ENCODE measurements around the gene RALGDS.
"Not testable (repeated sequence)": the region's sequence is repeated elsewhere in the genome, so short reads cannot be mapped to it uniquely, and the experiment has no call there.

The RALGDS gene

DNA sequence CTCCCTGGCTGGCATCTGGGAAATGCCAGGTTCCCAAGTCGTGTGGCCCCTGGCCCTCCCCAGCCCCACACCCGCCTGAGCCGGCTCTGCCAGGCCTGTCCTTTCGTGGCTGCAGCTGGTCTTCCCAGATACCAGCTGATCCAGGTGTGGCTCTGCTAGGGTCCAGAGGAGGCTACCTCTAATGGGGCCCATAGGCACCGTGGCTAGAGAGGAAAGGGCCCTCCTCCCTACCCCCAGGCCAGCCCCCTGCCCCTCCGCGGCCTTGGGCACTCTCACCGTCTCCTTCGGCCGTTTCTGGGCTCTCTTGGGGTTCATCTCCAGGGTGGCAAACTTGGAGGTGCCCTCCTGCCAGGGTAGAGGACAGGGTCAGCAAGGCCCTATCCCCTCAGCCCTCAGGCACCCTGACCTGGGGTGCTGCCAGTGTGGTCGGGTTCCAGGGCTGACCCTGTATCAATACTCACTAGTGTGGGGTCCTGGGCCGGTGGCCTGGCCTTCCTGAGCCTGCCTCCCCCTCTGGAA, 17.0 kb downstream of the RALGDS start:
- no peak for DNase-seq

GRCh38 chr9:133103183-133103986, 17.7 kb downstream of the RALGDS start:
- peak; percentile 17 for DNase-seq

DNA sequence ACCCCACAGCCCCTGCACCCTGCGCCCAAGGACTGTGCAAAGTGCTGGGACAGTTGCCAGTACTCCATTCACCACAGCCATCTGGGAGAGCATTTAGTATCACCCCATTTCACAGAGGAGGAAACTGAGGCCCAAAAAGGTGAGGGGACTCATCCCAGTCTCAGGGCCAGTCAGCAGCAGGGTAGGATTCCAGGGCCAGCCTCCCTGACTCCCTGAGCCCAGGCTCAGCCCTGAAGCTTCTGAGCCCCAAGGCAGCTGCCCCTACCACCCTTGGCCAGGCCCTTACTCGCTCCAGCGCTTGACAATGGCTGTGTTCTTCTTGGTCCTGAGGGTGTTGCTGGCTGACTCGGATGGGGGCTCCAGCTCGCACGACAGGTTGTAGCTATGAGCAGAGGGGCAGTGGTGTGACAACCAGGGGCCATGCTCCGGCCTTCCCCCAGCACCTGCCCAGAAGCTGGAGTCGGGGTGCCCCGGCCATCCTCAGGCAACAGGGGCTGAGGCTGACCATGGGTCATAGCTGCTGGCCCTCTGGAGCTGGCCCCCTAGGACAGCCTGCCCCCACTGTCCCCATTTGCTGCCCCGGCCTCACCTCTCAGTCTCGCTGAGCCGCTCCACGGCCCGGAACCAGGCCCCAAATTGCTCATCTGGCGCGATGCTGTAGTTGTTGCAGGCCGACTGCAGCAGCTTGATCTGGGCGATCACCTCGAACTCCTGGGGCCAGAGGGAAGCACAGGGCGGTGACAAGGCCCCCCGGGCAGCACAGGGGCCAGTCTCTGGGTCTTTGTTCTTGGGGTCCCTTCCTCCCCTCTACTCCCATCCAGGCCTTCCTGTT, 18.6 kb downstream of the RALGDS start:
- DNase-seq, result no peak

- DNase-seq, result no peak
Measured at GRCh38 chr9:133101356-133102189, 19.5 kb downstream of the RALGDS start.

GRCh38 chr9:133100506-133101355, 20.3 kb downstream of the RALGDS start:
- DNase-seq, result no peak

- no peak for DNase-seq
Measured at GRCh38 chr9:133099726-133100505, 21.1 kb downstream of the RALGDS start.

DNA sequence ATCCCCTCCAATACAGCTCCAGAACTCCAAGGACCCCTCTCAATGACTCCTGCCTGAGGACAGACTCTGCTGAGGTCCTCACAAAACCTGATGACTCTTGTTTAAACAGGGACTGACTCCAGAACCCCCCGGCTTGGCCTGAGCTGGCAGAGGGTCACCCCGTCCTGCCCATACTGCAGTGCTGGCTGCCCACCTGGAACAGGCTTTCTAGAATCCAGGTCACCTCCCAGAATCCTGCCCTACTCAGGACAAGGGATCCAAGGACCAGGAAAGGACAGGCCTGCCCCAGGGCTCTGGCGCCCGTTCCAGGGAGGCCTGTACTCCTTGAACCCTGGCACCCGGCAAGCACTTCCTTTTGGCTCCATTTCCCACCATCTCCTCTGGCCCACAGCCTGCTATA, 22.2 kb downstream of the RALGDS start:
- no peak for DNase-seq

DNA sequence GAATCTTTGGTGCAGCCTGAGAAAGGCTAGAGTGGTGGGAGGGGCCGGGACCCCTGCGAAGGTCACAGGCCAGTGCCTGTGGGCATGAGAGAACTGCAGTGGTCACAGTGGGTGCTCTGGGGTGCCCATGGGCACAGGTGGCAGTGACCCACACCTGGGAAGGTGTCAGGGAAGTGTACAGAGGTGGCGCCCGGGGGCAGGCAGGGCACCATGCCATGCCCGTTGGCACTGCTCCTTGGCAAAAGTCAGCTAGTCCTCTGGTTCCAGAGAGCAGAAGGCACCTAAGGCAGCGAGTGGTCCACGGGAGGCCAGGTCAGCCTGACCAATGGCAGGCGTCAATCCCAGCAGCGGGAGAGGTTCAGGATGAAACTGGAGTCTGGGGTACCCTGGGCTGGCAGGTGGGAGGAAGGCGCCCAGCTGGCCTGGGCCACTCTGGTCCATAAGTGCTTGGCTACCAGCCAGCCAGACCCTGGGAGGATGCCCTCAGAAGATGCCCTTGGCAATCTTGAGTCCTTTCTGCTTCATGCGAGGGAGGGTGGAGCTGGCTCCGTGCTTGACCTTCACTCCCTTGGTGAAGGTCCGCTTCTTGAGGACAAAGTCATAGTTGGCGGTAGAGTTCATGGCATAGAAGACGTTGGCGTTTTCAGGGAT, 22.8 kb downstream of the RALGDS start:
- no peak for DNase-seq

GRCh38 chr9:133094842-133095393, 26.1 kb downstream of the RALGDS start:
- no peak for DNase-seq

DNA sequence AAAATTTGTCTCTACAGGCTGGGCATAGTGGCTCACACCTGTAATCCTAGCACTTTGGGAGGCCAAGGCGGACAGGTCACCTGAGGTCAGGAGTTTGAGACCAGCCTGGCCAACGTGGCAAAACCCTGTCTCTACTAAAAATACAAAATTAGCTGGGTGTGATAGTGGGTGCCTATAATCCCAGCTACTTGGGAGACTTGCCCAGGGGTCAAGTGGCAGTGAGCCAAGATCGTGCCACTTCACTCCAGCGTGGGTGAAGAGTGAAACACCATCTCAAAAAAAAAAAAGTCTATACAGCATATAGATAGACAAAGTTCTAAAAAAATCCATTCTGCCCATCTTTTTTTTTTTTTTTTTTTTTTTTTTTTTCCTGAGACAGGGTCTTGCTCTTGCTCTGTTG, 26.7 kb downstream of the RALGDS start:
- DNase-seq, result not testable (repeated sequence)

- no peak for DNase-seq
Measured at GRCh38 chr9:133090752-133091385, 30.2 kb downstream of the RALGDS start.

GRCh38 chr9:133090187-133090586, 30.9 kb downstream of the RALGDS start:
- DNase-seq, result no peak

GRCh38 chr9:133089271-133089671, 31.8 kb downstream of the RALGDS start:
- DNase-seq, result peak; percentile 63

GRCh38 chr9:133088756-133089155, 32.3 kb downstream of the RALGDS start:
- no peak for DNase-seq

DNA sequence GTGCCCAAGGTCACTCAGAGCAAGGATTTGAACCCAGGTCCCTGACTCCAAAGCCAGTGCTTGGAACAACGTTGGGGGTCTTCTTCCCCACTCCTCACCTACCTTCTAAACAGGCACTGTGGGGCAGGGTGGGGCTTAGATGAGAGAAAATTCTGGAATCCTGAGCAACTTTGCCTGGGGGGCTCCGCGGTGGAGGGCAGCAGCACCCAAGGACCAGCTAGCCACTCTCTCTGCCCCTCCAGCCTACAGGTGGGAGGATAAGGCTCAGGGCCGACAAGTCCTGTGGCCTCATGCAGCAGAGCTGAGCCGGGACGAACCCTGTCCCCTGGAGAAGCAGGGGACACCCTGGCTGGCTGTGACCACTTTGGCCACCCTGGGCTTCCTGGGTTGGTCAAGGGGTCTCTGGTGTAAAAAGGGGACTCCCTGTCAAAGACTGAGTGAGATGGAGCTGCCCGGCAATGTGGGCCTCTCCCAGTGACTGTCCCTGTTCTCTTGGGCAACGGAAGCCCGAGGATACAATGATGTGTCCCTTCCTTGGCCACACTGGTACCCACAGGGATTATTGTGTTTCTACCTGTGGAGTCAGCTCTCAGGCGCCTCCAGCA, 32.8 kb downstream of the RALGDS start:
- DNase-seq, result no peak

DNA sequence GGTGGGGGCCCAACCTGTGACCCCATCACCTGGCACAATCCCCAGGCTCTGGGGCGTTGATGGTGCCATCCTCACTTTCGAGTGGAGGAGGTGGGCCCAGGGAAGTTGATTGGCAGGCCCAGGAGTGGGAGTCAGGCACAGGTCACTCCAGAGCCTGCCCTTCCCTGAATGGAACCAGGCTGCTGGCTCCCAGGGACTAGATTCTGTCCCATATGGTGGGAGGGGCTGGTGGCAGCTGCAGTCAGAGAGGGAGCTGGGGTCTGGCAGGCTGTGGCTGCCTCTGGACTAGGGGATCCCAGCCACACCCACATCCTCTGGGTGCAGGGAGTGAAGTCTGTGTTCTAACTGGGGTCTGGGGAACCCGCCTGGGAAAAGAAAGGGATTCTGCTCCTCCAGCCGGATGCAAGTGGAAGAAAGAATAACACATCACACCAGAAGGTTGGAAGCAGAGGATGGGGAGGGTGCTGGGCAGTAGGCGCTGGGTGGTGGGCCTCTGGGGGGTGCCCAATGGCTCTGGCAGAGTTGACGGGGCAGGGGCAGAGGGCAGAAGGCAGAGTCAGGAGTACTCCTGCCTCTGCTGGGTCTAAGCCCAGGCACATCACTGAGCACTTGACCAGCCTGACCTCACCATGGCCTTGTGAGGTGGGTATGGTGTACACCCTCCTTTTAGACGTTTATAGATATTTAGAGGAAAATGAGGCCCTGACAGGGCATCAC, 33.5 kb downstream of the RALGDS start:
- DNase-seq, result no peak

DNA sequence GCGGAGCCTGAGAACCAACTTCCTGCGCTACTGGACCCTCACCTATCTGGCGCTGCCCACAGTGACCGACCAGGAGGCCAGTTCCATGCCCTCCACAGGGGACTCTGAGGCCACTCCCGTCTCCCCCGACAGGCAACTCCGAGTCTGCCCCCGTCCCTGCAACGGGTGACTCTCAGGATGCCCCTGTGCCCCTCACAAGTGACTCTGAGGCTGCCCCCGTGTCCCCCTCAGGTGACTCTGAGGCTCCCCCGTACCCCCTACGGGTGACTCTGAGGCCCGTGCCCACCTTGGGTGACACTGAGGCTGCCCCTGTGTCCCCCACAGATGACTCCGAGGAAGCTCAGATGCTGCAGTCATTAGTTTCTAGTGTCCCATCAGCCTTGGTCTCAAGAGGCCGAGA, 34.1 kb downstream of the RALGDS start:
- no peak for DNase-seq

- not testable (repeated sequence) for DNase-seq
Measured at GRCh38 chr9:133086212-133086860, 34.7 kb downstream of the RALGDS start.

Measured in SHP77 treated with DMSO at 0.1 percent for 48 hours (cell line).